Suprapubic skin (tissue), 4 donors: ENCODE data around the gene RBM14. TPM values are rescaled to one million over a fixed set of nuclear protein-coding genes. Genes with fewer than 3 reads are reported as not detected.
"Not testable (repeated sequence)": the region's sequence is repeated elsewhere in the genome, so short reads cannot be mapped to it uniquely, and the experiment has no call there.

ENCODE experiments used
- DNase-seq, 2 donors: peaks; one replicate each; pipeline ENCODE4 v3.0.0-alpha.2; 2019; ENCODE audit warnings: low spot score in 2 of 2
- H3K27ac ChIP-seq: fragments of 200-600 bp; sonication (generic); one replicate; pipeline ENCODE4 v1.5.1; 2019
- H3K27me3 ChIP-seq: fragments of 200-600 bp; sonication (generic); one replicate; pipeline ENCODE4 v1.5.1; 2019
- H3K36me3 ChIP-seq: fragments of 200-600 bp; sonication (generic); one replicate; pipeline ENCODE4 v1.5.1; 2019
- H3K4me1 ChIP-seq: fragments of 200-600 bp; sonication (generic); one replicate; pipeline ENCODE4 v1.5.1; 2019
- H3K4me3 ChIP-seq: fragments of 200-600 bp; sonication (generic); one replicate; pipeline ENCODE4 v1.5.1; 2019; ENCODE audit warnings: mild to moderate bottlenecking
- H3K9me3 ChIP-seq: fragments of 200-600 bp; sonication (generic); one replicate; pipeline ENCODE4 v1.5.1; 2019
- CTCF ChIP-seq, 2 donors: fragments of 200-600 bp in 1 of 2; fragments of 450-650 bp in 1 of 2; sonication (generic) in 1 of 2; IDR thresholded peaks; one replicate each; pipeline ENCODE4 v1.5.1; 2016 to 2019; ENCODE audit warnings: antibody characterized with exemption in 2 of 2, mild to moderate bottlenecking in 1 of 2, moderate library complexity in 1 of 2
- EP300 ChIP-seq: sonication (generic); formaldehyde crosslinking; IDR thresholded peaks from one replicate; pipeline ENCODE4 v1.6.1; 2017; ENCODE audit warnings: antibody characterized with exemption
- POLR2A ChIP-seq, 2 donors: fragments of 450-650 bp; IDR thresholded peaks; one replicate each; pipeline ENCODE4 v1.6.1; 2017; ENCODE audit warnings: antibody characterized with exemption in 2 of 2, mild to moderate bottlenecking in 2 of 2, moderate library complexity in 2 of 2
- POLR2AphosphoS5 ChIP-seq, 3 donors: sonication (generic); formaldehyde crosslinking; IDR thresholded peaks; one replicate each; pipeline ENCODE4 v1.6.1; 2017; ENCODE audit warnings: antibody characterized with exemption in 3 of 3
- WGBS: methylation state at CpG from one replicate; pipeline ENCODE4 v1.1.5; 2018; 5-methylcytosine and 5-hydroxymethylcytosine counted together
- total RNA-seq, 4 donors: library from RNA; depleted of rRNA; stranded (reverse); fragments of >200 nt; gene quantifications; one replicate each; pipeline ENCODE4 v1.1.0, GENCODE V29; 2016

RBM14 gene
- total RNA-seq, 4 donors from 2014 or later = 53.2 to 96.1 (median 84.5) TPM

GRCh38 chr11:66586136-66586535 lies 30.3 kb upstream of the RBM14 start:
- Histone ChIP-seq H3K27ac (no peak overlapping the region), H3K36me3 (no peaks in the 10 kb centered on the region), H3K4me1 (no peaks in the 10 kb centered on the region), H3K9me3 (no peaks in the 10 kb centered on the region), H3K4me3 (no peak overlapping the region), H3K27me3 (no peaks in the 10 kb centered on the region)
- WGBS = 61% methylated on average over 2 of the region's 2 CpGs
- no peak for TF ChIP-seq POLR2AphosphoS5 (IDR thresholded peaks at IDR 0.05)
- no peak for TF ChIP-seq EP300
- TF ChIP-seq POLR2A (IDR thresholded peaks at IDR 0.05) = no peak
- no peak for TF ChIP-seq CTCF (IDR thresholded peaks at IDR 0.05)
- DNase-seq = no peak

GRCh38 chr11:66589315-66589714 lies 27.1 kb upstream of the RBM14 start:
- H3K4me1 ChIP-seq = peaks cover 19% of the 10 kb centered on the region
- not testable (repeated sequence) for H3K27ac ChIP-seq, H3K27me3 ChIP-seq, H3K9me3 ChIP-seq, H3K4me3 ChIP-seq, DNase-seq, H3K36me3 ChIP-seq
- 80% methylated on average over 2 of the region's 2 CpGs for WGBS

- peaks cover 27% of the 10 kb centered on the region for H3K4me1 ChIP-seq
- no peaks in the 10 kb centered on the region for H3K27me3 ChIP-seq
- H3K4me3 ChIP-seq = no peak overlapping the region
- no peak overlapping the region for H3K27ac ChIP-seq
- no peak for DNase-seq
- H3K9me3 ChIP-seq = no peaks in the 10 kb centered on the region
- TF ChIP-seq POLR2A (IDR thresholded peaks at IDR 0.05) (no peak), EP300 (no peak), POLR2AphosphoS5 (IDR thresholded peaks at IDR 0.05) (no peak), CTCF (IDR thresholded peaks at IDR 0.05) (no peak)
- WGBS = 88% methylated on average over 6 of the region's 7 CpGs
- no peaks in the 10 kb centered on the region for H3K36me3 ChIP-seq
Observed at GRCh38 chr11:66589996-66590675, 26.3 kb upstream of the RBM14 start.

GRCh38 chr11:66591175-66591574 lies 25.3 kb upstream of the RBM14 start:
- TF ChIP-seq EP300 (no peak), POLR2AphosphoS5 (IDR thresholded peaks at IDR 0.05) (no peak), POLR2A (IDR thresholded peaks at IDR 0.05) (no peak), CTCF (IDR thresholded peaks at IDR 0.05) (no peak)
- H3K4me1 ChIP-seq = peaks cover 30% of the 10 kb centered on the region
- no peaks in the 10 kb centered on the region for H3K36me3 ChIP-seq
- no peak for DNase-seq
- WGBS = 79% methylated on average over 2 of the region's 2 CpGs
- no peak overlapping the region for H3K27ac ChIP-seq
- H3K4me3 ChIP-seq = no peak overlapping the region
- no peaks in the 10 kb centered on the region for H3K27me3 ChIP-seq
- no peaks in the 10 kb centered on the region for H3K9me3 ChIP-seq

- 29% methylated on average over 41 of the region's 68 CpGs for WGBS
- no peaks in the 10 kb centered on the region for H3K27me3 ChIP-seq
Observed at GRCh38 chr11:66592457-66593302, 23.8 kb upstream of the RBM14 start, which contains the start of the genes CCDC87 and CCS. Gene CCDC87 (minus strand): TSS chr11:66593063. CDS start chr11:66593015, 48 bp downstream. Gene CCS (plus strand): TSS chr11:66593185. CDS start chr11:66593262, 77 bp downstream.

More at GRCh38 chr11:66592457-66593302, 23.8 kb upstream of the RBM14 start, which contains the start of the genes CCDC87 and CCS:
- peak in 1 of 2 donors; percentile 75 for TF ChIP-seq POLR2A (IDR thresholded peaks at IDR 0.05)
- peak in 1 of 3 donors; percentile 58 for TF ChIP-seq POLR2AphosphoS5 (IDR thresholded peaks at IDR 0.05)
- no peak for TF ChIP-seq EP300
- peak; percentile 57 to 77 for TF ChIP-seq CTCF (IDR thresholded peaks at IDR 0.05)
- H3K27ac ChIP-seq = peak within 1 kb of the TSS; percentile 66
- peaks cover 30% of the 10 kb centered on the region for H3K4me1 ChIP-seq
- peak; percentile 99 for DNase-seq
- no peaks in the 10 kb centered on the region for H3K36me3 ChIP-seq
- peak within 1 kb of the TSS; percentile 65 for H3K4me3 ChIP-seq
- no peaks in the 10 kb centered on the region for H3K9me3 ChIP-seq
